ENCODE measurements around the gene GSTM2.
"Not testable (repeated sequence)": the region's sequence is repeated elsewhere in the genome, so short reads cannot be mapped to it uniquely, and the experiment has no call there.

Gene GSTM2

DNA sequence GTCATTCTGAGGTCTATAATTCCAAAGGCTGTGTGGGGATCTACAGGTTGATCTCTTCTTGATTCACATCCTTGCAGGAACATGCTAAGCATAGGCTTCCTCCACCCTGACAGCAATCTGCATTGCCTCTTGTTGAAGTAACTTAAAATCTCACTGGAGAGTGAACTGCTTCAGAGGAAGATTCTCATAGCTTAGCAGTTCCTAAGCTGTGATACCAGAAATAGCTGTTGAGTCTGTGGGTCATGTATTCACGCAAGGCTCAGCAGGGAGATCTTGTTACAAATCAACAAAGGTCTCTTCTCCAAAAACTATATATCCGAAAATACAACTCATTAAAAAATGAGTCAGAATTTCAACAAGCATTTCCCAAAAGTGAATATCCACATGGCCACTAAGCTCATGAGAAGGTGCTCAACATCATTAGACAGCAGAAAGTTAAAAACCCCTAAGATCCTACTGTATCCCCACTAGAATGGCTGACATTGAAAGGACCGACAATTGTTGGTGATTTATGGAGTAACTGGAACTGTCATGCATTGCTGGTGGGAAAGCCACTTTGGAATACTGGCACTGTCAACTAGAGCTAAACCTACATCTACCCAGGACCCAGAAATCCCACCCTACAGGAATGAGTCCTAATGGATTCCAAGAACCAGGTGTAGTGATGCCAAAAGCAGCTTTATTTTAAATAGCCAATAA is 9.0 kb downstream of the GSTM2 start:
- not testable (repeated sequence) for H3K27me3 ChIP-seq (ENCODE audit: control insufficient read depth in 5 of 5, insufficient read depth in 4 of 5, low read length in 5 of 5); H3K4me1 ChIP-seq (ENCODE audit: control insufficient read depth in 5 of 5, insufficient read depth in 5 of 5, low read length in 5 of 5); H3K27ac ChIP-seq (ENCODE audit: low read depth, low read length); H3K9me3 ChIP-seq (ENCODE audit: control insufficient read depth in 5 of 5, low read length in 5 of 5); H3K9ac ChIP-seq (ENCODE audit: low read length in 5 of 5); H3K4me3 ChIP-seq (ENCODE audit: low read depth in 1 of 5, low read length in 5 of 5)
- H3K36me3 ChIP-seq (ENCODE audit: control insufficient read depth in 5 of 5, insufficient read depth in 5 of 5, low read length in 5 of 5): peaks cover 0 to 15% (median 5%) of the 10 kb centered on the region in 5 donors

- Histone ChIP-seq H3K9ac (ENCODE audit: low read length in 5 of 5) (no peak overlapping the region), H3K4me1 (ENCODE audit: control insufficient read depth in 5 of 5, insufficient read depth in 5 of 5, low read length in 5 of 5) (peaks cover 0 to 5% (median 0%) of the 10 kb centered on the region in 5 donors), H3K27me3 (ENCODE audit: control insufficient read depth in 5 of 5, insufficient read depth in 4 of 5, low read length in 5 of 5) (no peaks in the 10 kb centered on the region), H3K27ac (ENCODE audit: low read depth, low read length) (no peak overlapping the region), H3K9me3 (ENCODE audit: control insufficient read depth in 5 of 5, low read length in 5 of 5) (no peaks in the 10 kb centered on the region), H3K36me3 (ENCODE audit: control insufficient read depth in 5 of 5, insufficient read depth in 5 of 5, low read length in 5 of 5) (peaks cover 0 to 12% (median 5%) of the 10 kb centered on the region in 5 donors), H3K4me3 (ENCODE audit: low read depth in 1 of 5, low read length in 5 of 5) (no peak overlapping the region)
Observed at GRCh38 chr1:109677459-109677858, 9.6 kb downstream of the GSTM2 start.

GRCh38 chr1:109678637-109679036 is 10.8 kb downstream of the GSTM2 start:
- not testable (repeated sequence) for H3K27ac ChIP-seq (ENCODE audit: low read depth, low read length); H3K9ac ChIP-seq (ENCODE audit: low read length in 5 of 5); H3K9me3 ChIP-seq (ENCODE audit: control insufficient read depth in 5 of 5, low read length in 5 of 5); H3K36me3 ChIP-seq (ENCODE audit: control insufficient read depth in 5 of 5, insufficient read depth in 5 of 5, low read length in 5 of 5); H3K27me3 ChIP-seq (ENCODE audit: control insufficient read depth in 5 of 5, insufficient read depth in 4 of 5, low read length in 5 of 5); H3K4me3 ChIP-seq (ENCODE audit: low read depth in 1 of 5, low read length in 5 of 5); H3K4me1 ChIP-seq (ENCODE audit: control insufficient read depth in 5 of 5, insufficient read depth in 5 of 5, low read length in 5 of 5)

DNA sequence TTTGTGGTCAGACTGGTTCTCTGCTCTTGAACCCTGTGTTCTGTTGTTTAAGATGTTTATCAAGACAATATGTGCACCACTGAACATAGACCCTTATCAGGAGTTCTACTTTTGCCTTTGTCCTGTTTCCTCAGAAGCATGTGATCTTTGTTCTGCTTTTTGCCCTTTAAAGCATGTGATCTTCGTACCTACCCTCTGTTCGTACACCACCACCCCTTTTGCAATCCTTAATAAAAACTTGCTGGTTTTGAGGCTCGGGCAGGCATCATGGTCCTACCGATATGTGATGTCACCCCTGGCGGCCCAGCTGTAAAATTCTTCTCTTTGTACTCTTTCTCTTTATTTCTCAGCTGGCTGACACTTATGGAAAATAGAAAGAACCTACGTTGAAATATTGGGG is 16.9 kb downstream of the GSTM2 start:
- H3K9me3 ChIP-seq (ENCODE audit: control insufficient read depth in 5 of 5, low read length in 5 of 5); H3K4me3 ChIP-seq (ENCODE audit: low read depth in 1 of 5, low read length in 5 of 5); H3K27ac ChIP-seq (ENCODE audit: low read depth, low read length); H3K27me3 ChIP-seq (ENCODE audit: control insufficient read depth in 5 of 5, insufficient read depth in 4 of 5, low read length in 5 of 5); H3K9ac ChIP-seq (ENCODE audit: low read length in 5 of 5); H3K36me3 ChIP-seq (ENCODE audit: control insufficient read depth in 5 of 5, insufficient read depth in 5 of 5, low read length in 5 of 5): not testable (repeated sequence)
- H3K4me1 ChIP-seq (ENCODE audit: control insufficient read depth in 5 of 5, insufficient read depth in 5 of 5, low read length in 5 of 5): peaks cover 0 to 16% (median 0%) of the 10 kb centered on the region in 5 donors

- not testable (repeated sequence) for H3K36me3 ChIP-seq (ENCODE audit: control insufficient read depth in 5 of 5, insufficient read depth in 5 of 5, low read length in 5 of 5); H3K9me3 ChIP-seq (ENCODE audit: control insufficient read depth in 5 of 5, low read length in 5 of 5); H3K9ac ChIP-seq (ENCODE audit: low read length in 5 of 5); H3K27me3 ChIP-seq (ENCODE audit: control insufficient read depth in 5 of 5, insufficient read depth in 4 of 5, low read length in 5 of 5); H3K27ac ChIP-seq (ENCODE audit: low read depth, low read length); H3K4me3 ChIP-seq (ENCODE audit: low read depth in 1 of 5, low read length in 5 of 5)
- peaks cover 0 to 16% (median 0%) of the 10 kb centered on the region in 5 donors for H3K4me1 ChIP-seq (ENCODE audit: control insufficient read depth in 5 of 5, insufficient read depth in 5 of 5, low read length in 5 of 5)
Observed at GRCh38 chr1:109685399-109685798, 17.5 kb downstream of the GSTM2 start.

- H3K27me3 ChIP-seq (ENCODE audit: control insufficient read depth in 5 of 5, insufficient read depth in 4 of 5, low read length in 5 of 5); H3K27ac ChIP-seq (ENCODE audit: low read depth, low read length); H3K4me3 ChIP-seq (ENCODE audit: low read depth in 1 of 5, low read length in 5 of 5); H3K9ac ChIP-seq (ENCODE audit: low read length in 5 of 5); H3K9me3 ChIP-seq (ENCODE audit: control insufficient read depth in 5 of 5, low read length in 5 of 5); H3K36me3 ChIP-seq (ENCODE audit: control insufficient read depth in 5 of 5, insufficient read depth in 5 of 5, low read length in 5 of 5): not testable (repeated sequence)
- H3K4me1 ChIP-seq (ENCODE audit: control insufficient read depth in 5 of 5, insufficient read depth in 5 of 5, low read length in 5 of 5): peaks cover 0 to 16% (median 0%) of the 10 kb centered on the region in 5 donors
Observed at GRCh38 chr1:109685890-109686289, 18.0 kb downstream of the GSTM2 start.

DNA sequence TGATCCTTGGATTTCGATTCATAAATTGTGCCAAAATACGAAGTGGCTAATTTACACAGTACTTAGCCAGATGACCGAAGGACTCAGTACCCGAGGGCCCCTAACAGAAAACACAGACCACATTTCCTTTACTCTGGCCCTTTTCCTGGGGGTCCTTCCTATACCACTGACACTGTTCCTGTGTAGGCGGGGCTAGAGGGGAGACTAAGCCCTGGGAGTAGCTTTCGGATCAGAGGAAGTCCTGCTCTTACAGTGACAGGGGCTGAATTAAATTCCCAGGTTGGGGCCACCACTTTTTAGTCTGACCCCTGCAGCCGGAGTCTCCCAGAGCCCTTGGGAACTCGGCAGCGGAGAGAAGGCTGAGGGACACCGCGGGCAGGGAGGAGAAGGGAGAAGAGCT is 19.3 kb downstream of the GSTM2 start:
- not testable (repeated sequence) for H3K36me3 ChIP-seq (ENCODE audit: control insufficient read depth in 5 of 5, insufficient read depth in 5 of 5, low read length in 5 of 5); H3K9me3 ChIP-seq (ENCODE audit: control insufficient read depth in 5 of 5, low read length in 5 of 5); H3K27me3 ChIP-seq (ENCODE audit: control insufficient read depth in 5 of 5, insufficient read depth in 4 of 5, low read length in 5 of 5)
- H3K4me3 ChIP-seq (ENCODE audit: low read depth in 1 of 5, low read length in 5 of 5): peak overlapping the region in 2 of 5 donors; percentile 72 to 76
- H3K27ac ChIP-seq (ENCODE audit: low read depth, low read length): peak overlapping the region; percentile 41
- peak overlapping the region in 2 of 5 donors; percentile 45 to 48 for H3K9ac ChIP-seq (ENCODE audit: low read length in 5 of 5)
- H3K4me1 ChIP-seq (ENCODE audit: control insufficient read depth in 5 of 5, insufficient read depth in 5 of 5, low read length in 5 of 5): peaks cover 0 to 22% (median 0%) of the 10 kb centered on the region in 5 donors

- Histone ChIP-seq H3K27me3 (ENCODE audit: control insufficient read depth in 5 of 5, insufficient read depth in 4 of 5, low read length in 5 of 5) (no peaks in the 10 kb centered on the region), H3K4me3 (ENCODE audit: low read depth in 1 of 5, low read length in 5 of 5) (peak within 1 kb of the TSS in 2 of 5 donors; percentile 72 to 76), H3K9ac (ENCODE audit: low read length in 5 of 5) (peak within 1 kb of the TSS in 2 of 5 donors; percentile 48 to 58), H3K9me3 (ENCODE audit: control insufficient read depth in 5 of 5, low read length in 5 of 5) (no peaks in the 10 kb centered on the region), H3K27ac (ENCODE audit: low read depth, low read length) (peak within 1 kb of the TSS; percentile 41), H3K36me3 (ENCODE audit: control insufficient read depth in 5 of 5, insufficient read depth in 5 of 5, low read length in 5 of 5) (no peaks in the 10 kb centered on the region), H3K4me1 (ENCODE audit: control insufficient read depth in 5 of 5, insufficient read depth in 5 of 5, low read length in 5 of 5) (peaks cover 0 to 22% (median 0%) of the 10 kb centered on the region in 5 donors)
Observed at GRCh38 chr1:109687641-109688499, 20.0 kb downstream of the GSTM2 start, which contains the start of gene GSTM1. GSTM1 (plus strand) TSS chr1:109687817; CDS start chr1:109687874, 57 bp downstream.

- peaks cover 0 to 22% (median 0%) of the 10 kb centered on the region in 5 donors for H3K4me1 ChIP-seq (ENCODE audit: control insufficient read depth in 5 of 5, insufficient read depth in 5 of 5, low read length in 5 of 5)
- no peaks in the 10 kb centered on the region for H3K36me3 ChIP-seq (ENCODE audit: control insufficient read depth in 5 of 5, insufficient read depth in 5 of 5, low read length in 5 of 5)
- no peak overlapping the region for H3K27ac ChIP-seq (ENCODE audit: low read depth, low read length)
- H3K9me3 ChIP-seq (ENCODE audit: control insufficient read depth in 5 of 5, low read length in 5 of 5): no peaks in the 10 kb centered on the region
- no peaks in the 10 kb centered on the region for H3K27me3 ChIP-seq (ENCODE audit: control insufficient read depth in 5 of 5, insufficient read depth in 4 of 5, low read length in 5 of 5)
- no peak overlapping the region for H3K4me3 ChIP-seq (ENCODE audit: low read depth in 1 of 5, low read length in 5 of 5)
- no peak overlapping the region for H3K9ac ChIP-seq (ENCODE audit: low read length in 5 of 5)
Observed at GRCh38 chr1:109689844-109690405, 22.1 kb downstream of the GSTM2 start.

DNA sequence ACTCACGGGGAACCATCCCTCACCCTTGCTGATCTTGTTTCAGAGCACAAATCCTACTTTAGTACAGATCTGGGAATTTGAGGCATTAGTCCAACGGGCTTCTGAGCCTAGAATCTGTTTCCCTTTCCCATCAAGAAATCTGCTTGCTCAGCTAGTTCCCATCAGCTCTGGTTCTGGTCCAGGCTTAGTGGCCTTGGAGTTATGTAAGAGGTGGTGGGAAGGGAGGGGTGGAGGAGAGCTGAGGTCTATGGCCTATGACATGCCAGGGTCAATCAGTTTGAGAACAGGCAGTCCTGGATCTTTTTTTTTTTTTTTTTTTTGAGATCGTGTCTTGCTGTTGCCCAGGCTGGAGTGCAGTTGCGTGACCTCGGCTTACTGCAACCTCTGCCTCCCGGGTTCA is 23.9 kb downstream of the GSTM2 start:
- Histone ChIP-seq H3K27ac (ENCODE audit: low read depth, low read length) (no peak overlapping the region), H3K36me3 (ENCODE audit: control insufficient read depth in 5 of 5, insufficient read depth in 5 of 5, low read length in 5 of 5) (no peaks in the 10 kb centered on the region), H3K4me3 (ENCODE audit: low read depth in 1 of 5, low read length in 5 of 5) (no peak overlapping the region), H3K9me3 (ENCODE audit: control insufficient read depth in 5 of 5, low read length in 5 of 5) (no peaks in the 10 kb centered on the region), H3K27me3 (ENCODE audit: control insufficient read depth in 5 of 5, insufficient read depth in 4 of 5, low read length in 5 of 5) (no peaks in the 10 kb centered on the region), H3K9ac (ENCODE audit: low read length in 5 of 5) (no peak overlapping the region), H3K4me1 (ENCODE audit: control insufficient read depth in 5 of 5, insufficient read depth in 5 of 5, low read length in 5 of 5) (peaks cover 0 to 22% (median 0%) of the 10 kb centered on the region in 5 donors)
